Stimulated activated CD8-positive, alpha-beta memory T cell treated with anti-CD3 and anti-CD28 coated beads, Interleukin-12 subunit alpha, Interleukin-12 subunit beta, amount 100 ng/mL, for 24 hours (primary cell): ENCODE data around the gene CDH4.

ENCODE experiments used
- DNase-seq: peaks from one replicate; pipeline ENCODE4 v3.0.0-alpha.2; 2020; ENCODE audit errors: extremely low read depth

Gene CDH4

GRCh38 chr20:61561111-61561830 is 309.2 kb downstream of the CDH4 start:
- DNase-seq, result no peak

- no peak for DNase-seq
These were observed 310.4 kb downstream of the CDH4 start for GRCh38 chr20:61562491-61562890.

GRCh38 chr20:61562897-61563504 is 310.9 kb downstream of the CDH4 start:
- no peak for DNase-seq

GRCh38 chr20:61564628-61565027 is 312.6 kb downstream of the CDH4 start:
- no peak for DNase-seq

- DNase-seq, result no peak
These were observed 313.7 kb downstream of the CDH4 start for GRCh38 chr20:61565791-61566190.

GRCh38 chr20:61566691-61567090 is 314.6 kb downstream of the CDH4 start:
- no peak for DNase-seq

- DNase-seq, result no peak
These were observed 315.1 kb downstream of the CDH4 start for GRCh38 chr20:61567204-61567603.

- no peak for DNase-seq
These were observed 317.8 kb downstream of the CDH4 start for GRCh38 chr20:61569825-61570224.

- DNase-seq, result no peak
These were observed 318.7 kb downstream of the CDH4 start for GRCh38 chr20:61570646-61571195.

GRCh38 chr20:61571221-61571620 is 319.2 kb downstream of the CDH4 start:
- DNase-seq, result no peak

GRCh38 chr20:61571916-61572711 is 320.1 kb downstream of the CDH4 start:
- no peak for DNase-seq

- DNase-seq, result no peak
These were observed 320.7 kb downstream of the CDH4 start for GRCh38 chr20:61572789-61573188.

- DNase-seq, result no peak
These were observed 321.6 kb downstream of the CDH4 start for GRCh38 chr20:61573415-61574305.

- no peak for DNase-seq
These were observed 323.3 kb downstream of the CDH4 start for GRCh38 chr20:61575151-61575937.

GRCh38 chr20:61576372-61576771 is 324.3 kb downstream of the CDH4 start:
- no peak for DNase-seq

- no peak for DNase-seq
These were observed 325.0 kb downstream of the CDH4 start for GRCh38 chr20:61577065-61577464.

GRCh38 chr20:61579908-61580307 is 327.8 kb downstream of the CDH4 start:
- no peak for DNase-seq

- no peak for DNase-seq
These were observed 329.1 kb downstream of the CDH4 start for GRCh38 chr20:61580958-61581824.

GRCh38 chr20:61581825-61582188 is 329.7 kb downstream of the CDH4 start:
- no peak for DNase-seq
